Left ventricle myocardium inferior (tissue), 1 donor: ENCODE results near the gene TIGIT. TPM values are rescaled to one million over a fixed set of nuclear protein-coding genes. Genes with fewer than 3 reads are reported as not detected.

ENCODE experiments used
- DNase-seq: peaks from one replicate; pipeline ENCODE4 v3.0.0-alpha.2; 2020
- H3K27ac ChIP-seq: fragments of 200-600 bp; replicated peaks from 2 replicates; pipeline ENCODE4 v1.8.0; 2021
- H3K27me3 ChIP-seq: fragments of 200-600 bp; 2 replicates; pipeline ENCODE4 v1.8.0; 2021; ENCODE audit warnings: low read depth
- H3K36me3 ChIP-seq: fragments of 200-600 bp; 2 replicates; pipeline ENCODE4 v1.8.0; 2021
- H3K4me1 ChIP-seq: fragments of 200-600 bp; 2 replicates; pipeline ENCODE4 v1.8.0; 2021
- H3K4me3 ChIP-seq: fragments of 200-600 bp; 2 replicates; pipeline ENCODE4 v1.8.0; 2021; ENCODE audit warnings: mild to moderate bottlenecking, moderate library complexity
- H3K9me3 ChIP-seq: fragments of 200-600 bp; replicated peaks from 2 replicates; pipeline ENCODE4 v1.8.0; 2021
- CTCF ChIP-seq: fragments of 200-600 bp; IDR thresholded peaks from 2 replicates; pipeline ENCODE4 v1.8.0; 2021; ENCODE audit warnings: antibody characterized with exemption, mild to moderate bottlenecking, borderline replicate concordance
- intact Hi-C: fragments of 100-400 bp; cut with micrococcal nuclease; formaldehyde crosslinking; loops from one replicate; pipeline ENCODE4 v1.11.0; 2022
- total RNA-seq: library from RNA; stranded (reverse); fragmentation: NEBNext Ultra II Directional; extraction: Animal tissue kit (Norgen Biotek cat#: 25700); gene quantifications from one replicate; pipeline ENCODE4 v1.2.1, GENCODE V29; 2021
- donor health status: DM: no; HTN: yes; CAD: no; lungs with severe emphysema.

Gene TIGIT
- total RNA-seq, 1 donor from 2014 or later = not detected

- intact Hi-C loops = no loop called here
- no peak for TF ChIP-seq CTCF
- H3K27me3 ChIP-seq = no peaks in the 10 kb centered on the region
- H3K27ac ChIP-seq = no peak overlapping the region
- no peaks in the 10 kb centered on the region for H3K4me1 ChIP-seq
- no peak for DNase-seq
- H3K9me3 ChIP-seq = no peaks in the 10 kb centered on the region
- H3K4me3 ChIP-seq = no peak overlapping the region
- peaks cover 4% of the 10 kb centered on the region for H3K36me3 ChIP-seq
Measured at GRCh38 chr3:114310695-114311094, 16.9 kb downstream of the TIGIT start.

- H3K9me3 ChIP-seq = no peaks in the 10 kb centered on the region
- no peak overlapping the region for H3K27ac ChIP-seq
- no peak overlapping the region for H3K4me3 ChIP-seq
- DNase-seq = no peak
- no peak for TF ChIP-seq CTCF
- intact Hi-C loops = no loop called here
- no peaks in the 10 kb centered on the region for H3K27me3 ChIP-seq
- H3K36me3 ChIP-seq = peaks cover 7% of the 10 kb centered on the region
- H3K4me1 ChIP-seq = no peaks in the 10 kb centered on the region
Measured at GRCh38 chr3:114313426-114313825, 19.6 kb downstream of the TIGIT start.

GRCh38 chr3:114314282-114314681 is 20.5 kb downstream of the TIGIT start:
- Histone ChIP-seq H3K27ac (no peak overlapping the region), H3K27me3 (no peaks in the 10 kb centered on the region), H3K9me3 (no peaks in the 10 kb centered on the region), H3K4me3 (no peak overlapping the region), H3K36me3 (peaks cover 7% of the 10 kb centered on the region), H3K4me1 (no peaks in the 10 kb centered on the region)
- no peak for DNase-seq
- intact Hi-C loops = no loop called here
- no peak for TF ChIP-seq CTCF

GRCh38 chr3:114318295-114318694 is 24.5 kb downstream of the TIGIT start:
- intact Hi-C loops = no loop called here

GRCh38 chr3:114319453-114319852 is 25.6 kb downstream of the TIGIT start:
- H3K36me3 ChIP-seq = peaks cover 13% of the 10 kb centered on the region
- H3K4me3 ChIP-seq = no peak overlapping the region
- H3K27ac ChIP-seq = no peak overlapping the region
- no peak for DNase-seq
- no peak for TF ChIP-seq CTCF
- intact Hi-C loops = no loop called here
- no peaks in the 10 kb centered on the region for H3K9me3 ChIP-seq
- H3K4me1 ChIP-seq = peaks cover 9% of the 10 kb centered on the region
- no peaks in the 10 kb centered on the region for H3K27me3 ChIP-seq

More at GRCh38 chr3:114318295-114318694, 24.5 kb downstream of the TIGIT start:
- H3K4me3 ChIP-seq = no peak overlapping the region
- H3K9me3 ChIP-seq = no peaks in the 10 kb centered on the region
- no peak overlapping the region for H3K27ac ChIP-seq
- no peaks in the 10 kb centered on the region for H3K27me3 ChIP-seq
- peaks cover 9% of the 10 kb centered on the region for H3K4me1 ChIP-seq
- no peak for TF ChIP-seq CTCF
- no peak for DNase-seq
- peaks cover 13% of the 10 kb centered on the region for H3K36me3 ChIP-seq

GRCh38 chr3:114320246-114320645 is 26.4 kb downstream of the TIGIT start:
- Histone ChIP-seq H3K36me3 (peaks cover 10% of the 10 kb centered on the region), H3K4me3 (no peak overlapping the region), H3K27me3 (no peaks in the 10 kb centered on the region), H3K4me1 (peaks cover 9% of the 10 kb centered on the region), H3K27ac (no peak overlapping the region), H3K9me3 (no peaks in the 10 kb centered on the region)
- intact Hi-C loops = no loop called here
- DNase-seq = no peak
- TF ChIP-seq CTCF = no peak
